Fibroblast of skin of back (primary cell): ENCODE measurements around the gene LIPG. TPM values are rescaled to one million over a fixed set of nuclear protein-coding genes. Genes with fewer than 3 reads are reported as not detected.
A peak's percentile ranks its signal among the peaks of the same experiment; 100 is the strongest.
"Not testable (repeated sequence)": the region's sequence is repeated elsewhere in the genome, so short reads cannot be mapped to it uniquely, and the experiment has no call there.

Experiments used
- DNase-seq: peaks from one replicate; pipeline ENCODE4 v3.0.0-alpha.2; 2013
- polyA plus RNA-seq, 2 experiments: library from polyadenylated mRNA; unstranded; fragments of 120-200 nt; gene quantifications; one replicate each; pipeline ENCODE4 v1.2.1, GENCODE V29; 2013; ENCODE audit not compliant: insufficient read length in 2 of 2

The LIPG gene
- 0.28 TPM for polyA plus RNA-seq (2013, experiment 1 of 2; ENCODE audit: insufficient read length)
- polyA plus RNA-seq (2013, experiment 2 of 2; ENCODE audit: insufficient read length) = 0.30 TPM

DNA sequence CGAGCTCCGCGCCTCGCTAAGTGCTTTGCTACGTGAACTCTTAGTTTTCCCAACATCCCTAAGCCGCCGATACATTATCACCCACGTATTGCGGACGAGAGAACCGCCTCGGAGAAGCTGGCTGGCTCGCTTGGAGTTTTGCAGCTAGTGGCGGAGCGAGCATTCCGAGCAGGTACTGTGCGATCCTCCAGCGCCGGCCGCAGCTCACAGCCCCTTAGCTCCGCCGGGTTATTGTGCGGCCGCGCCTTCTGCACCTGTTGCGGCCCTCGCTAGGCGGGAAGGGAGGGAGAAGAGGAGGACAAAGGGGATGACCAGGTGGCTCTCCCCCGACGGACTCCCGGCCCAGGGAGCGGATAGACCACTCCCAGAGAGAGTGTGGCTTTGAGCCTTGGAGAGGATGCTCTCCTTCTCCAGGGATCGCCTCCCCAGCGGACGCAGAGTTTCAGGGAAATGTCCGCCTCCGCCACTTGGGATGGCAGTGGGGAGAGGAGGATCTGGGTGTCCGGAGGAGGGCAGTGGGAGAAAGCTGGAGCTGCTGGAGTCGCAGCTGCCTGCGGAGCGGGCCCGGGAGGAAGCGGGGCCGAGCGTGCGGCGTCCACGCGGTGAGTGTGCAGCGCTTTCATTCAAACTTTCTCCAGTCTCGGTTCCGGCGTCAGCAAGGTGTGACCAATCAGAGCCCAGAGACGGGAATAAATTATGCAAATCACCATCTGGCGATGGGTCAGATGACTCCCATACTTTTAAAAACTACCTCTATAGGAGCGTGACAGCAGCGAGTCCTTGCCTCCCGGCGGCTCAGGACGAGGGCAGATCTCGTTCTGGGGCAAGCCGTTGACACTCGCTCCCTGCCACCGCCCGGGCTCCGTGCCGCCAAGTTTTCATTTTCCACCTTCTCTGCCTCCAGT lies at the start of gene LIPG:
LIPG (plus strand) TSS at position 769 of the 905 bp plus-strand sequence. CDS start 252 bp downstream, outside the sequence.
- DNase-seq = peak; percentile 49

DNA sequence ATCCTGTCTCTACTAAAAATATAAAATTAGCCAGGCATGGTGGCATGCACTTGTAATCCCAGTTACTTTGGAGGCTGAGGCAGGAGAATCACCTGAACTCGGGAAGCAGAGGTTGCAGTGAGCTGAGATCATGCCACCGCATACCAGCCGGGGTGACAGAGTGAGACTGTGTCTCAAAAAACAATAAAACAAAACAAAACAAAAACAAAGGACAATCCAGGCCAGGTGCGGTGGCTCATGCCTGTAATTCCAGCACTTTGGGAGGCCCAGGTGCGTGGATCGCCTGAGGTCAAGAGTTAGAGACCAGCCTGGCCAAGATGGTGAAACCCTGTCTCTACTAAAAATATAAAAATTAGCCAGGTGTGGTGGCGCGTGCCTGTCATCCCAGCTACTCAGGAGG lies 49.0 kb upstream of the LIPG start:
- not testable (repeated sequence) for DNase-seq

DNA sequence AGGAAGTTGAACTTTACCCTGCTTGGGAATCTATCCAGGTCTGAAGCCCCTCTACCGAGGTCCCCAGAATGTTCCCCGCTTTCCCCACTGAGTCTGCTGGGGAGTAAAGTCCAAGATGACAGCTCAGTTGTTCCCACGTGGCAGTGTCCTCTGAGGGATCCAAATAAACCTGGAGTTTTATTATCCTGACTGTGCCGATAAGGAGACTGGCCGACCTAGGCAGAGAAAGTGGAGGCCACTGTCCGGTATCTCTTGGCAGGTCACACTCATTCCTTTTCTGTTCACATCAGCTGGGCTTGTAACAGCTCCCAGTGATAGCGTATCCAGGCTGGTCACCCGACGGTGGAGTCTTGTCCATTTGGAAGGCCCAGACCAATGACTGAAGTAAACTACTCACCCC lies 47.3 kb upstream of the LIPG start:
- DNase-seq = no peak

DNA sequence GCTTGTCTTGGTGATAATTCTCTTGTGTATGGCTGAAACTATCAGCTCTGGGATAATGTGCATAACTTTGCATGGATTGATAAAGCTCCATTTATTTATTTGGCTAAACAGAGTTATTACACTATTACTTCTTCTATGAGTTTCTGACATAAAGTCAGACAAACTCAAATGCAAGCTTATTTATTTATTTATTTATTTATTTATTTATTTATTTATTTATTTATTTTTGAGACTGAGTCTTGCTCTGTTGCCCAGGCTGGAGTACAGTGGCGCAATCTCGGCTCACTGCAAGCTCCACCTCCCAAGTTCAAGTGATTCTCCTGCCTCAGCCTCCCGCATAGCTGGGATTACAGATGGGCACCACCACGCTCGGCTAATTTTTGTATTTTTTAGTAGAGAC lies 46.9 kb upstream of the LIPG start:
- not testable (repeated sequence) for DNase-seq

DNA sequence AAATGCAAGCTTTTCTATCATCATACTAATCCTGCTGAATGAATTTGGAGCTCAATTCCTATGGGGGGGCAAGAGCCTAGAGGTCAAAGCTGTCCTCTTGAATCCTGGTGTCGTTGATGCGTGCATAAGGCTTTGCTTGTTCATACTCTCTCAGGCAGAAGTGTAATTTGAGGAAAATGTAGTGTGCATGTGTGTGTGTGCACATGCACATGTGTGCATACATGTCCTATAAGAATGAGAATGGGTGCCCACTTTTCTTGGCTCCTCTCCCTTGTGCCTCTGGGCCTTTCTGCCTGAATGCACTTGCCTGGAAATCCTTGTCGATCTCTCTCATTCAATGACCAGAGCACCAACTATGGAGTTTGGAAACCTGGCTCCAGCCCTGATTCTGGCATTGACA lies 46.3 kb upstream of the LIPG start:
- no peak for DNase-seq

DNA sequence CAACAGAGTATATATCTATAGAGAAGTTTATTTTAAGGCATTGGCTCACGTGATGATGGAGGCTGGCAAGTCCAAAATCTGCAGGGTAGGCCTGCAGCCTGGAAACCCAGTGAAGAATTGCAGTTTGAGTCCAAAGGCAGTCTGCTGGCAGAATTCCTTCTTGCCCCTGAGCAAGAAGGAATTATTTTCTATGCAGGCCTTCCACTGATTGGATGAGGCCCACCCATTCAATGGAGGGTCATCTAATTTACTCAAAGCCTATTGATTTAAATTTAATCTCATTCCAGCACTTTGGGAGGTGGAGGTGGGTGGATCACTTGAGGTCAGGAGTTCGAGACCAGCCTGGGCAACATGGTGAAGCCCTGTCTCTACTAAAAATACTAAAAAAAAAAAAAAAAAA lies 44.4 kb upstream of the LIPG start:
- no peak for DNase-seq

DNA sequence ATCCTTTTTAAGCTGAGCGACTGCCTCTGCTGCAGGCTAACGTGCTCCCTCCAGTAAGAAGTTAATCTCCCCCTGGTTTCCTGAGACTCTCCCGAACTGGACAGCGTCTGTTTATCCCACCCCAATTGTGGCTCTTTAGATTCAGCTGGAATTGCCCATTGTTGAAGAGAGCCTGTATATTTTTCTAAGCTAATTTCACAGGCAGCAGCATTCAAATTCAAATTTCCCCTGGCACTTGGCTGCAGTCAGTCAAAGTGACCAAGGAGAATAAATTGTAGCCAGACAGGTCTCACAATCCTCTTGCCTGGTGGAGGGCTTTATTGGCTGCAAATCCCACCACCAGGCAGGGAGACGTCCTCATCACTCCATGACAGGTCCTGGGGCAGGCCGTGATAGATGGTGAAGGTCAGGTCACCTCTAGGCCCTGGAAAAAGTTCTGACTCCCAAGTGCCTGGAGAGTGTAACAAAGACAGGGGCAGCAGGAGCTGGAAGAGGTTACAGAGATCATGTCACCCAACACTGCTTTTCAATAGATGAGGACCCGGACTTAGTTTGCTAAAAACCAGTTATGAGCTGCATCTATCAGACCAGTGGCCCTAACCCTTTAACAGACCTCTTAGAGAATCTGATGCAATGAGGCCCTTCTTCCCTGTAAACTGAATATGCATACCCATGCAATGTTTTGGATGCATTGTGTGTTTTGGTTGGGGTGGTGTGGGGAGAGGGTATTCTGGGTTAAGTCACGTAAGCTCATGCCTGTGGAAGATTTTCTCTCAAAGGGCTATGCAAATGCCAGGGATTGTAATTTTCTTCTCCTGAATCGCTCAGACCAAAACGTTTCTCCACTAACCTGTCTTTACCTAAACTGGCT lies 42.5 kb upstream of the LIPG start:
- DNase-seq = no peak

DNA sequence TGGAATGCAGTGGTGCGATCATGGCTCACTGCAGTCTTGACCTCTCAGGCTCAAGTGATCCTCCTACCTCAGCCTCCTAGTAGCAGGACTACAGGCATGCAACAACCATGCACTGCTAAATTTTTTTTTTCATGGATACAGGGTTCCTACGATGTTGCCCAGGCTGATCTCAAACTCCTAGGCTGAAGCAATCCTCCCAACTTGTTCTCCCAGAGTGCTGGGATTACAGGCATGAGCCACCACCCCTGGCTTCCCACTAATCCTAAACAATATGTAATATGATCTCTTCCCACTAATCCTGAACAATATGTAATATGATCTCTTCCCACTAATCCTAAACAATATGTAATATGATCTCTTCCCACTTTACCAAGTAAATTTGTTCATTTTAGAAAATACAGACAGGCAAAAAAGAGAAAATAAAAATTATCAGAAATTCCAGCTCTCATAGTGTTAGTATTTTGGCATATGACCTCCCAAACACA lies 41.2 kb upstream of the LIPG start:
- peak; percentile 48 for DNase-seq

DNA sequence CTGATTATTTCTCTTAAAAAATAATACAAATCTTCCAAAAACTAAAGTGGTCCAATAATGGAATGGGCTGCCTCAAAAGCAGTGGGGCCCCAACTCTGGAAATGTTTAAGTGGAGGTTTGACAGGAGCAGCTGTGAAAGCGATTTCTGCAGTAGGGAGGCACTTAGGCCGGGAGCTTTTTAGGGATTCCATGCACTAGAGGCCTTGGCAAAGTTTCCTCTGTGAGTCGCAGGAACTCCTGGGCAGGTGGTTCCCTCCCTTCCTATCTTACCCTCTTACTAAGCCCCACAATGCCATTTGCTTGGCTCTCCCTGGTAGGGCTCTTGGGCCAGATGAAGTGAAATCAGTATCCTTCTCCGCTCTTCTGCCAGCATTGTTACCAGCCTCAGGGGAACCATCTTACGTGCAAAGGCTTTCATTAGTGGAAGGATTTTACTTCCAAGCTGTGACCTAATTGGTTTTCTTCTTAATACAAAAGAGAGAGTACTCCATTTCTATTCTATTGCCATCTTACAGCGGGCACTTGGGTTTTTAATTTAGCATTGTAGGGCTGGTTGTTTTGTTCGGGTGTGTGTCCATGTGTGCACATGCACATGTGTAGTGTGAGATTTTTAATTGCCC lies 40.5 kb upstream of the LIPG start:
- DNase-seq = no peak

DNA sequence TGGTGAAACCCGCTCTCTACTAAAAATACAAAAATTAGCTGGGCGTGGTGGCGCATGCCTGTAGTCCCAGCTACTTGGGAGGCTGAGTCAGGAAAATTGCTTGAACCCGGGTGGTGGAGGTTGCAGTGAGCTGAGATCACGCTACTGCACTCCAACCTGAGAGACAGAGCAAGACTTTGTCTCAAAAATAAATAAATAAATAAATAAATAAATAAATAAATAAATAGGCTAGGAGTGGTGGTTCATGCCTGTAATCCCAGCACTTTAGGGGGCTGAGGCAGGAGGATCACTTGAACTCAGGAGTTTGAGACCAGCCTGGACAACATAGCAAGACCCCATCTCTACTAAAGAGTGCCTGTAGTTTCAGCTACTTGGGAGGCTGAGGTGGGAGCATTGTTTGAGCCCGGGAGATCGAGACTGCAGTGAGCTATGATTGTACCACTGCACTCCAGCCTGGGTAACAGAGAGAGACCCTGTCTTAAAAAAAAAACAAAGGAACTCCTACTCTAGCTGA lies 38.2 kb upstream of the LIPG start:
- not testable (repeated sequence) for DNase-seq

DNA sequence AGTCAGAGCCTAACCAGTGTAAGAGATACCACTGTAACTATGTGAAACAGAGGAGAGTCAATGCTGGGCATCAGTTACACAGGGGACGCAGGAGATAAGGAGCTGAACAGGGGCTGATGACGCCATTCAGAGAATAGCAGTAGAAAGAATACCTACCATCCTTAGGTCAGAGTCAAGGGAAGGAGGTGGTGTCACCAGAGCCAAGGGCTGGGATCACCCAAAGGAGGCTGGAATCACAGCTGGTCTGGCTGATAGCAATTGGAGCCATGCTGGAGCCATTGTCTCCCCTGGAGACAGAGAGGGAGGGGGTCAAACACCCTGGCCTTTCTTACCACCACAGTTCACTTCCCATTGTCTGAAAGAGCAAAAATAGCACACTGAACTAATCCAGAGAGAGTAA lies 37.5 kb upstream of the LIPG start:
- DNase-seq = no peak

DNA sequence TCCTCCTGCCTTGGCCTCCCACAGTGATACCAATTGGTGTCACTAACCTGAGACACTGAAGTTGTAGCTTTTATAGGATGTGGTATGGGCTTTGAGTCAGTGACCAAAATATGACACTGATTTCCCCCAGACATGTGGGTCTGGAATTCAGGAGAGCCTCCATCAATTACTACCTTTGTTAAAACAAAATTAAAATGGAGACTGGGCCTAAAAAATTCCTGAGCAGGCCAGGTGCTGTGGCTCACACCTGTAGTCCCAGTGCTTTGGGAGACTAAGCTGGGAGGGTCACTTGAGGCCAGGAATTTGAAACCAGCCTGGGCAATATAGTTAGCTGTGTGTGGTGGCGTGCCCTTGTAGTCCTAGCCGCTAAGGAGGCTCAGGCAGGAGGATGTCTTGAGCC lies 36.9 kb upstream of the LIPG start:
- DNase-seq = no peak

DNA sequence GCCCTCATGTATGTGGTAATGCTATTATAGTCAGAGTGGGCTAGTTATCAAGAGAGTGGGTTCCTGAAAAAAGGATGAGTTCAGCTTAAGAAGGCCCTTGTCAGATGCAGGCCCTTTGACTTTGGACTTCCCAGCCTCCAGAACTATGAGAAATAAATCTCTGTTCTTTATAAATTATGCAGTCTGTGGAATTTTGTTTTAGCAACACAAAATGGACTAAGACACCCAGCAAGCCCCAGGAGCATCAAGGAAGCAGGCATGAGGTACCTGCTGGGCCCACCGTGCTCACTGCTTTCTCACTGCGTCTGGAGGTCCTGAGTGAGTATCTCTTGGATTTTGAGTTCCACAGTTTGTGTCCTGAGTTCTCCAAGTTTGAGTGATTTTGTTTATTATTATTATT lies 35.9 kb upstream of the LIPG start:
- no peak for DNase-seq

DNA sequence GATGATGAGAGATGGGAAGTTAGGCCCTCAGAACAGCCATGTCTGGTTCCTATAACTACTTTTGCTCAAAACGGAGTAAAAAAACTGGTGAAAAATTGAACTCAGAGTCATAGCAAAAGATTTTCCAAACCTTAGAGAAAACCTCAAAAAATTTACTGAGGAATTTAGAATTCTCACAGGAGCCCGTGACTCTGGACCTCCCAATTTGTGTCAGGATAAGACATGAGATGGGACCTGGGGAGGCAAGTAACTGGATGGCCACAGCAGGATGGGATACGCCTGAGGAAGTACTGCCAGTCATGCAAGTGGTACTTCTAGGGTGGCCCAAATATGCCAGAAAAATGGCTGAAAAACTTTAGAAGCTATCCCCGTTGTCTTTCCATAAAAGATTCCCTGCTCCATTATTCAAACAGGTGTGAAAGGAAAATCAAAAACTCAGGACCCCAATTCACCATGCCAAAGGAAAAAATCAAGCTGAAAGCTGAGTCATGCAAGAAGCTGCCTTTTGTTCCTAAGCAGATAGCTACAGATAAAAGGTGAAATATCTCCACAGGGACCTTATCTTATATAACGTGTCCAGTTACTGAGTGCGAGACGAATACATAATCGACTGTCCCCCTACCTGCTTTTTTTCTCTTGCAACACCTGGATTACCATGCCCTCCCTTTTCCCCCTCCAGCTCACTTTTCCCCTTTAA lies 34.1 kb upstream of the LIPG start:
- no peak for DNase-seq

DNA sequence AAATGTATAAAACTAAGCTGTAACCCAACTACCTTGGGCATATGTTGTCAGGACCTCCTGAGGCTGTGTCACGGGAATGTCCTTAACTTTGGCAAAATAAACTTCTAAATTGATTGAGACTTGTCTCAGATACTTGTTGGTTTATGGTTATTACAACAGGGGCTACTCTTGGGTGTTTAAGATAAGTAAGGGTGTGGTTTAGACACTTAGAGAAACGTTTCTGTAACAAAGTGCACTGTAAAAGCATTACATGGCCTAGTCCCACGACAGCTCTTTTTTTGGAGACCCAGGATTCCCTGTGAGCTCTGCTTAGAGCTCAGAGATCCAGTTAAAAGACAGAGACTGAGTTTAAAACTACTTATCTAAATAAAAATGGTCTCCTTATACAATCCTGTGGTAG lies 32.3 kb upstream of the LIPG start:
- no peak for DNase-seq

DNA sequence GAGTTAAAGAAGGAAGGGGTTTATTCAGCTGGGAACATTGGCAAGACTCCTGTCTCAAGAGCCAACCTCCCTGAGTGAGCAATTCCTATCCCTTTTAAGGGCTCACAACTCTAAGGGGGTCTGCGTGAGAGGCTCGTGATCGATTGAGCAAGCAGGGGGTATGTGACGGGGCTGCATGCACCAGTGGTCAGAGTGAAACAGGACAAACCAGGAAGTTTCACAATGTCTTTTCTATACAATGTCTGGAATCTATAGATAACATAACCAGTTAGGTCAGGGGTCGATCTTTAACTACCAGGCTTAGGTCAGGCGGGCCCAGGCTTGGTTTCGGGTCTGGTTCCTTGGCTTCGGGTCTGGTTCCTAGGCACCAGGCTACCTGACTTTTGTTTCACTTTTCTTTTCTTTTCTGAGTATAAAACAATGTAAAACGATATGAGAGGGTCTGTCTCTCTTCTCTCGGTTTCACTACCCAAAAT lies 30.1 kb upstream of the LIPG start:
- no peak for DNase-seq

DNA sequence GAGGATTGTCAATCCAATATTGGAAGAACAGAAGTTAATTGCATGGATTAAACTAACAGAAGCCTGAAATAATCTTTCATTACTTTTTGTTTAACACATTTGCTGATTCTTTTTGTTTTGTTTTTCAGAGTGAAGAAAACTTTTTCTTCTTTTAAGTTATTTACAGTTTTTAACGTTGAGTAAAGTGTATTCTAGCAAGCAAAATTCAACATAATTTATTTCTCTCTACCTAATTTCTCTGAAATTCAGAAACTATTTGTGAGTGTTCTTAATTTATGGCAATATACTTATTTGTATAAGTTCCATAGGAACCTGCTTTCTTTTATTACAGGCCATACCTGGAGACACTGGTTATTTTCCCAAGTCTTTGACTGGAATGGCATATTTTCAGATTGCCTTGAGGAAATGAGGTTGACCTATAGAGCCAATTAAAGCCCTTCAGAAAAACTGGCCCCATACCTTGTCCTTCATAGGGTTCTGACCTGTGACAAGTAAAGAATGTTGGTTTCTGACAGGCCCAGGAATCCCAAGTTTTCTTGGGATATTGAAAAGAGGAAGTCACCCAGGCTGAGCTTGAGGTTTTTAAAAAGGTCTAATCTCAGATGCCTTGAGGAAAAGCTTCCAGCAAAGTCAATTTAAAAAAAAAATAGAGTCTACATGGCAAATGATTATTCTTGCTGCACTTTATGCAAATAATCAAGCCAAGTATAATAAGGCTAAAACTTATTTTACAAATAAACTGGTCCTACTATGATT lies 26.8 kb upstream of the LIPG start:
- DNase-seq = no peak

DNA sequence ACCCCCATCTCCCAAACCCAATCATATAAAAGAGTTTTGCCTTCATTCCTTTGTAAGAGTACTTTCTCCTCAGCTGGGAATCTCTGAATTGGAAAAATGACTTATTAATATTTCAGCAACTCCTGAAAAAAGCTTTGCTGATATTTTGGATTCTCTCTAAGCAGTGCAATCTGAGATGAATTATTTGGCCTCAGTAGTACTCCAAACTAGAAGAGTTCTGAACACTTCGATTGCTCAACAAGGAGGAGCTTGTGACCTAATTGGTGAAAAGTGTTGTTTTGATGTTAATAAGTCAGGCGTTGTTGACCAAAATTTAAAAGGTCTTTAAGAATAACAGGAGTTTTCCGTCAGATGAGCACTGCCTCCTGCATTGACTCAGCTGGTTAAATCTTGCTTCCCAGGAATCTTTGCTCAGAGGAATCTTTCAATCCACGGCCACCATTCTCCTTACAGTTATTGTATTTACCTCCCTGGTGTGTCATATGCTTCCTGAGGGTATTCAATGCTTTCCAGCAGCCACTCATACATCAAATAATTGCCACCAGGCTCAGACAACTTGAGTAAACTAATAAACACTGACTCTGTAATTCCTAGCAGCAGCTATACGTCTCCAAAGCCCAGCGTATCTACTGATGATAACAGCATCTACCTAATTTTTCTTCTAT lies 24.5 kb upstream of the LIPG start:
- no peak for DNase-seq

DNA sequence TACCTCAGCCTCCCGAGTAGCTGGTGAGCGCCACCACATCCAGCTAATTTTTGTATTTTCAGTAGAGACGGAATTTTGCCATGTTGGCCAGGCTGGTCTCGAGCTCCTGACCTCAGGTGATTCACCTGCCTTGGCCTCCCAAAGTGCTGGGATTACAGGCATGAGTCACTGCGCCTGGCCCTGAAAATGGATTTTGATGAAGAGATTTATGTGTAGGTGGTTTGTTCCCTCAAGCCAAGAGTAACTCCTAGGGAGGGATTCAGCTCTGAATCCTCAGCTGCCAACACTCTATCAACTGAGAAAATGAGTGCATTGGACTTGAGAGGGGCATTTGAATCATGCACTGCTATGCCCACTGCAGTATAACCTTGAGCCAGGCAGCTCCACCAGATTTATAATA lies 17.5 kb upstream of the LIPG start:
- no peak for DNase-seq

DNA sequence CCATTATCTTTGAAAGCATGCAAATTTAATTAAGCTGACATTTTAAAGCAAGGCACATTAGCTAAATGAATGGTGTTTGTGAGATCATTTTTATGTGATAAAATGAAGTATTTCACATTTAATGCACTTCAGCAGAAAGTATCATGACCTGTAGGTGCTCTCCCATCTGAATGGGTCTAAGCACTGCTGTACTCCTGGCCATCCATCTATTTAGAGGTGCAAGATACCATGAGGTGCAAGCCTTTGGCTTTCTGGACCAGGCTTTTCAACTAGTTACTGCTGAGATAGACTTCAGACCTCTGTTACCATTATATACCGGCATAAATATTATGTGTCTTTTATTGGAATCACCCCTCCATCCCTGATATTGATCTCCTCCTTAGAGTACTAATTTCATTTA lies 15.6 kb upstream of the LIPG start:
- no peak for DNase-seq
